CD4-positive, alpha-beta T cell treated with Interleukin-17A for 4 hours (primary cell): Measurements from ENCODE around the gene ABCC10.
"Not testable (repeated sequence)": the region's sequence is repeated elsewhere in the genome, so short reads cannot be mapped to it uniquely, and the experiment has no call there.

ENCODE experiments used
- DNase-seq: peaks from one replicate; pipeline ENCODE4 v3.0.0-alpha.2; 2020; ENCODE audit warnings: mixed read lengths

The ABCC10 gene

DNA sequence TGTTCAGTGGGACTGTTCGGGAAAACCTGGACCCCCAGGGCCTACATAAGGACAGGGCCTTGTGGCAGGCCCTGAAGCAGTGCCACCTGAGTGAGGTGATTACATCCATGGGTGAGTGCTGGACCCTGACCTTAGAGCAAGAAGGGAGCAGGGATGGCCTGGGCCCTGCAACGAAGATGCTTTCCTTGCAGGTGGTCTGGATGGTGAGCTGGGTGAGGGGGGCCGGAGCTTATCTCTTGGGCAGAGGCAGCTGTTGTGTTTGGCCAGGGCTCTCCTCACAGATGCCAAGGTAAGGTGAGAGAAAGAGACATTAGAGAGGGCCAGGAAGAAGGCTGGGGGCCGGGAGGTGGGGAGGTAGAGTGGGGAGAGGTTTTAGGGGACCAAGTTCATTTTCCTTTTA, 21.6 kb downstream of the ABCC10 start:
- no peak for DNase-seq

DNA sequence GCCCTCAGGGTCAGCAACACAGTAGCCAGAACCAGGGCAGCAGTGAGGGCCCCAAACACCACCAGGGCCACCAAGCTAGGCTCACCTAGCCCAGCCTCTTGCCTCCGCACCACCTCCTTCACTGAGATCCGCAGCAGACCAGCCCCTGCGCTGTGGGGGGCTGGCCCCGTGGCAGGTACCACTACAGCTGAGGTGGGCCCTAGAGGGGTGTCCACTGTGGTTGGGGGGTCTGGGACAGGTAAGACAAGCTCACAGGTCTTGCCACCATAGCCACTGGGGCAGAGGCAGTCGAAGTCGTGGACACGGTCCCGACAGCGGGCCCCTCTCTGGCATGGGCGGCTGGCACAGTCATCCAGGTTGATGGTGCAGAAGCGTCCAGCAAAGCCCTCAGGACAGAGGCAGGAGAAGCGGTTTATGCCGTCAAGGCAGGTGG, 23.4 kb downstream of the ABCC10 start:
- no peak for DNase-seq

DNA sequence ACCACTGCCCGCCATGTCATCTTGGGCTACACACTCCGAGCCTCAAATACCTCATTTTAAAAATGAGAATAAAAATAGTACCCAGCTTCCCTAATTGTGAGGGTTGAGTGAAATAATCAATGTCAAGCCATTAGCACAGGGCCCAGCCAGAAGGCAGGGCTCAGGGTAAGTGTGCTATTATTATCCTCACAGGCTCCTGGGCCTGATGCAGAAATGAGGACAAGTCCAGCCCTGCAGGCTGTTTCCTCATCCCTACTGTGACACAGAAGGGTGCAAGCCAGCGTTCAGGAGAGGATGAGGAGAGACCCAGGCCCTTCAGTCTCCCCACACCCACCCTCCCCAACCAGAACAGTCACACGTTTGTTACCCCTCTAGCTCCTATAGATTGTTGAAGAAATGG, 24.0 kb downstream of the ABCC10 start:
- DNase-seq = no peak

DNA sequence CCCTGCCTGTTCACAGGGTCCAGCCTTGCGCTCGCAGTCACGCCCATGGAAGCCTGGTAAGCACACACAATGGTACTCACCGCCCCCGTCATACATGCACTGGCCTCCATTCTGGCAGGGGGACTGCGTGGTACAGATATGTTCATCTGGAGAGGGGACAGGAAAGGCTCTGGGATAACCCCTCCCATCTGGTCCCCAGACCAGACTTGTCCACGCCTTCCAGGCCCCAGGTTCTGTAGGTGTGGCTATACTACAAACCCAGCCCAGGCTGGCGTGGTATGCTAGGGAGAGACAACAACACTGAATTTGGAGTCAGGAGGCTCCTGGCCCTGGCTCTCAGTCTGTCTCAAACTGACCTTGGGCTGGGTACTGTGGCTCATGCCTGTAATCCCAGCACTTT, 24.6 kb downstream of the ABCC10 start:
- DNase-seq = no peak

DNA sequence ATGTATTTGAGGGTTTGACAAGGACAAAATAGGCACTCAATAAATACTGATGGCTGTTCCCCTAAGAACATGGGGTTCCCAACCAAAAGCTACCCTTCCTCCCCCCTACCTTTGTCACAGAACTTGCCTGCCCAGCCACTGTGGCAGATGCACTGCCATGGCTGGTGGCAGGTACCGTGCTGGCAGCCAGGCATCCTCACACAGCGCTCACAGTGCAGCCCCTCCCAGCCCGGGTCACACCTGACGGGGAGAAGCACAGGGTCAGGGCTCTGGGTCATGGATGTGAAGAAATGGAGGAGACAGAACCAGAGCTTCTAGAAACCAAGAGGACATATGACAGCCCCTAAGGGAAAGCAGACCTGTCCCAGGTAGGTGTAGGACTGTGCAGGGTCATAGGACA, 25.6 kb downstream of the ABCC10 start:
- no peak for DNase-seq

DNA sequence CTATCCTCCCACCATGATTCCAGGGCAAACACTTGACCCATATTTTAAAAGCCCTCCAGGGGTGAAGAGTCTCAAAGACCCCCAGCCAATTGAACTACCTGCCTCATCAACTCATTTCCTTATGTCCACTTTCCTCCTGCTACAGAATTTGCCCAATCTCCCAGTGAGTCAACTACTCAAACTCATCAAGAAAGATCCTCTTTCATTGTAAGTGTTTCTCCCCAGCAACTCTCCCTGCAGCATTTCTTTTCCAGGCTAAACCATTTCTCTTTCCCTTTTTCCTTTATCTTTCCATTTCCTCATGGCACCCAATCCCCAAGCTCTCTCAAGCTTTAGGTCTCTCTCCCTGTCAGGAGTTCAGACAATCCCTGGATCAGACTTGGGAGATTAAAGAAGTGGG, 26.5 kb downstream of the ABCC10 start:
- no peak for DNase-seq

DNA sequence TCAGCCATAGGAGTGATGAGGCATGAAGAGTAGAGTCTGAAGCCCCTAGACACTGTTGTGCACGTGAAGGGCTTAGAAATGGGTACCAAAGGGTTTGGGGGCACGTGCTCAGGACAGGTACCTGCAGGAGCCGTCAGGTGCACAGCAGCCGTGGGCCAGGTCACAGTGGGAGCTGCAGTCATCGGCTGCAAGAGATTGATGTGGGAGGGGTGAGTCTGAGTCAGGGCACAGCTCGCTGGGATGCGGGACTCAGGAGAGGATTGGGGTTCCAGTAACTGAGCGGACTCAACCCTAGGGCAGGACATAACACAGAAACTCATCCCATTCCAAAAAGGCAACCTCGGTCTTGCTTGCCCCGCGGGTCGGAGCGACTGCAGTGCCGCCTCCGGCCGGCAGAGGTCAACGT, 27.0 kb downstream of the ABCC10 start:
- peak; percentile 77 for DNase-seq

DNA sequence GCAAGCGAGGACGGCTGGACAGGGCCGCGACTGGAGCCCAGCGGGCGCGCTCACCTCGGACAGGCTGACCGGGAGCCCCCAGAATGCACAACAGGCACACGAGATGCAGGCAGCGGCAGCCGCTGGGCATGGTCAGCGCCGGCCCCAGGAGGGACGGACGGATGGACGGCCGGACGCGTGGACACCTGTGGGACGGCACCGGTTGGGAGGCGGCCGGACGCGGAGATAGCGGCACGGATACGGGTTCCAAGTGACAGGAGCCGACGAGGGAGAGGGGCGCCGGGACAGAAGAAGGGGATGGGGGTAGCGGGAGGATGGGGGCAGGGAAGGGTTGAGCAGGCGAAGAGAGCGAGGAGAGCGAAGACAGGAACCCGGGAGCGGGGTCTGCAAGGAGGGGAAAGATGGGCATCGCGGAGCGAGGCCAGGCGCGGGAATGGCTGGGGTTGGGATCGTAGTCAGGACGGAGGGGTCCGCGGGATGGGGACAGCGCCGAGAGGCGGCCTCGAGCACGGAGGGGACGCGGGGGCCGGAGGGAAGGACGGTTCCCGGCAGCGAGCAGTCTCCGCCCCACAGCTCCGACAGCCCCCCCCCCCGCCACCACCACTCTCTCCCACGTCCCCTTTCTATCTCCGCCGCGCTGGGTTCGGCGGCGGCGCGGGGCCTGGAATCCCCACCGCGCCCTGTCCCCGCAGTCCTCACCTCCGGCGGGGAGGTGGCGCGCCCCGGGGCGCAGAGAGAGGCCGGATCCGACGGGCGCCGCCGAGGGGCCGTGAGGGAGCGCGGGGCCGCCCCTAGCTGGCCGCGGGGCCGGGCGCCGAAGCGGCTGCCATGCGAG, 27.6 kb downstream of the ABCC10 start:
- peak; percentile 56 for DNase-seq

DNA sequence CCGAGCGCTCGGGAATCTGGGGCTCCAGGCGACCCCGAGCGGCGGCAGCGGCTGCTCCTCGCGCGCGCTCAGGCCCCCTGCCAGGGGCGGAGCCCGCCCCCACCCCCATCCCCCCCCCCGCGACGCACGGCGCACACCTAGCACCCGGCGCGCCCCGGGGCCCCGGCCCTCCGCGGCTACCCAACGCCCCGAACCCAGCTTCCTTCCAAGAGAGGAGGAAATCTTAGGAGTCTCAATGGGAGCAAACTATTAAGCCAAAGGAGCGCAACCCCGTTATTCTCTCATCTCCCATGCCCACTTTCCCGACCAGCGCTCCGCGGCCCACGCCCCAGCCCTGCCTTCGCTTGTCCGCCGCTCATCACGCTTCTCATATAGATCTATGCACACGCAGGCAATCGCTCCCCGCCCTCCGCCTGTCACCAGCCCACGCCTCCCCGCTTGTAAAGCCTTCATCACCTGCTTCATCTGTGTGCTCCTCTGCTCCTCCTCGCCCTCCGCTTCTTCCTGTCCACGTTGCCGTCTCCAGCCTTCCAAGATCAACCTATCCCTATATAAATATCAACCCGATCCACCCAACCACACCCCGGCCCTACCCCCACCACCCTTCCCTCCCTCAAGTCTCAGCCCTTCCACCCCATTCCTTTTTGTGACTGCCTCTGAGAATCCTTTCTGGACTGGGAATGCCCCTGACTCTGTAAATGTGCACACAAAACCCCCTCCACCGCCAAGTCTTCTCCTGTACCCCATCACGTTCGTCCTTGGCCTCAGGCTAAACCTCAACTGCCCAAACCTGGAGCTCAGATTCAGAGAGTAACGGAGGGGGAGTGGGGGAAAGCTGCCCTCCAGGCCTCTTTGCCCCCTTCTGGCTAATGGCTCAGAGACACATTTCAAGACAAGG, 28.4 kb downstream of the ABCC10 start, which contains the start of gene DLK2:
Gene DLK2, minus strand, starts transcription at position 18 of the 898 bp plus-strand sequence. CDS start 723 bp downstream, outside the sequence.
- DNase-seq = peak; percentile 76

DNA sequence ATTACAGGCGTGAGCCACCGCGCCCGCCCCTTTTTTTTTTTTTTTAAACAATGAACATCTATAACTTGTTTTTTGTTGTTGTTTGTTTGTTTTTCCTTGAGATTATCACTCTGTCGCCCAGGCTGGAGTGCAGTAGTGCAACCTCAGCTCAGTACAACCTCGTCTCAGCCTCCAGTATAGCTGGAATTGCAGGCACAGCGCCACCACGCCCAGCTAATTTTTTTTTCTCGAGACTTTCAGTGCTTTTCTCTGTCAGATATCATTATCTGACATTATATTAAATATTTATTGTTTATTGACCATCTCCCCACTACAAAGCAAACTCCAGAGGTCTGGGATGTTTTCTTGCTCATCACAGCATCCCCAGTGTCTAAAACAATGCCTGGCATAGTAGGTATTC, 30.3 kb downstream of the ABCC10 start:
- DNase-seq = no peak

DNA sequence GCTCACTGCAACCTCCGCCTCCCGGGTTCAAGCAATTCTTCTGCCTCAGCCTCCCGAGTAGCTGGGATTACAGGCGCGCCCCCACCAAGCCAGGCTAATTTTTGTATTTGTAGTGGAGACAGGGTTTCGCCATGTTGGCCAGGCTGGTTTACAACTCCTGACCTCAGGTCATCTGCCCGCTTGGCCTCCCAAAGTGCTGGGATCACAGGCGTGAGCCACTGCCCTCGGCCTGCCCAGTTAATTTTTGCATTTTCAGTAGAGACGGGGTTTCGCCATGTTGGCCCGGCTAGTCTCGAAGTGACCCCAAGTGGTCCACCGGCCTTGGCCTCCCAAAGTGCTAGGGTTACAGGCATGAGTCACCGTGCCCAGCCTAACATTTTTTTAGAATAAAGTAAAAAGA, 30.8 kb downstream of the ABCC10 start:
- not testable (repeated sequence) for DNase-seq

DNA sequence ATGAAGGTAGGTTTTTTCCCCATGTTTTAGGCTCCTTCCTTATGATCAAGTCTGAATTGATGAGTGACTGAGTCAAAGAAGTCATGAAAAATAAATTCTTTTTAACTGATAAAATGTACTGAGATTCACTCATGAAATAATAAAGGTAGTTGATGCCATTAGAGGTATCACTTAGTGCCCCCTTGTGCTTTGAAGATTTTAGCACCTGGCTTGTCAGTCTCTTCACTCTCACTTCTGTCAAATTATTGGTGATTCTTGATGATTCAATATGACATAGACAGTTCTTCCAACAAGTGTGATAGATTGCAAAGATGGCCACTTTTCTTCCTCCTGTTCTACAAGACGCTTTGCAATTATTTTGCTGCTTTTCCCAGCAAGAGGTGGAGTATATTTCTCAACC, 32.2 kb downstream of the ABCC10 start:
- no peak for DNase-seq

DNA sequence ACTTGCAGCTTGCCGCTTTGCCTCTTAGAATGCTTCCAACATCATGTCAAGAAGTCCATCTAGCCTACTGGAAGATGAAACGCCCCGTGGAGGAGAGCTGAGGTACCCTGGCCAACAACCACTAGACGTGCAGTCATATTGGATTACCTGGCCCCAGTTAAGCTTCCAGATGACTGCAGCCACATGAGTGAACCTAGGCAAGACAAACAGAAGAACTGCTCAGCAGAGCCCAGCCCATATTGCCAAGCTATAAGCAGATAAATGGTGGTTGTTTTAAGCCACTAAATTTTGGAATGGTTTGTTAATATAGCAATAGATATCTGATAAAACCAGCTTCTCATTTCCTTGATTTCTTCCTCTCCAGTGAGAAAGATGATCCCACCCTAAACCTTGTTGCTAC, 32.7 kb downstream of the ABCC10 start:
- DNase-seq = no peak

DNA sequence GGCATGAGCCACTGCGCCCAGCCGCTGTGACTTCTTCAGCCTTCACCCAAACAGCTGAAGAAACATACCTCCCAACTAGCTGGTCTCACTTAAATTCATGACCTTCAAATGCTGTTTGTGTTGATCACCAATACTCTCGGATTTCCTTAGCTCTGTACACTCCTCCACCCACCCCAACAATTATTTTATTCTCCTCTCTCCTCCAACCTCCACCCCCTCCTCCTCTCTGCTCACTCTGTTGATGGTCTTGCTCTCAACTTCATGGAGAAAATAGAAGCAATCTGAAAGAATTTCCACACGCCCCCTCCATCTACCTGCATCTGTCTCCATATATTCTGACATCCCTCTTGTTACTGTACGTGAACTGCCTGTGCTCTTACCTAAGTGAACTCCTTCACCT, 34.6 kb downstream of the ABCC10 start:
- no peak for DNase-seq

DNA sequence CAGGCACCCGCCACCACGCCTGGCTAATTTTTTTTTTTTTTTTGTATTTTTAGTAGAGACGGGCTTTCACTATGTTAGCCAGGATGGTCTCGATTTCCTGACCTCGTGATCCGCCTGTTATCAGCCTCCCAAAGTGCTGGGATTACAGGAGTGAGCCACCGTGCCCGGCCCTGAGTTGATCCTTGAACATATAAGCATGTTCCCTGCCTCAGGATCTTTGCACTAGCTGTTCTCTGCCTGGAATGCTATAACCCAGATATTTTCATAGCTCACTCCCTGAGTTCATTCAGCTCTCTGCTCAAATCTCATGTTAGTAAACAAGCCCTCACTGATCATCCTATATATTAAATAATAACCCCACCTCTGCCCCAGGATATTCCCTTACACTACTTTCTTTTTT, 37.0 kb downstream of the ABCC10 start:
- DNase-seq = no peak

DNA sequence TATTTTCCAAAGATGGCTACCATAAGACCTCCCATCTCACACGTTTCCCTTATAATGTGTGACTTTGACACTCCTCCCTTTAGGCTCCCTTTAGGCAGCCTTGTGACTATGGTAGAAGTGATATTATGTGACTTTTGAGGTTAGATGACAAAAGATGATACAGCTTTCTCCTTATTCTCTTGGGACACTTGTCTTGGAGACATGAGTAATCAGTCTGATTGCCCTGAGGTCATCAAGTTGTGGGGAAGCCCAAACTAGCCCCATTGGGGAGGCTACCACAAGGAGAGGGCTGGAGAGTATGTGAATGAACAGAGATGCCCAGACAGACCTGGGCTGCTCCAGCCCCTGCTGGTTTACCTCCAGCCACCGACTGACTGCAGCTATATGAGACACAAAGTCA, 38.6 kb downstream of the ABCC10 start:
- no peak for DNase-seq

DNA sequence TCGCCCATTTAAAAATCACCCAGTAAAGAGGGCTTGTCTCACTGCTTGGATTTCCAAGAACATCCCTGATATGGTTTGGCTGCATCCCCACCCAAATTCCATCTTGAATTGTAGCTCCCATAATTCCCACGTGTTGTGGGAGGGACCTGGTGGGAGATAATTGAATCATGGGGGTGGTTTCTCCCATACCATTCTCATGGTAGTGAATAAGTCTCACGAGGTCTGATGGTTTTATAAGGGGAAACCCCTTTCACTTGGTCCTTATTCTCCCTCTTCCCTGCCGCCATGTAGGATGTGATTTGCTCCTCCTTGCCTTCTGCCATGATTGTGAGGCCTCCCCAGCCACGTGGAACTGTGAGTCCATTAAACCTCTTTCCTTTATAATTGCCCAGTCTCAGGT, 39.9 kb downstream of the ABCC10 start:
- DNase-seq = not testable (repeated sequence)

DNA sequence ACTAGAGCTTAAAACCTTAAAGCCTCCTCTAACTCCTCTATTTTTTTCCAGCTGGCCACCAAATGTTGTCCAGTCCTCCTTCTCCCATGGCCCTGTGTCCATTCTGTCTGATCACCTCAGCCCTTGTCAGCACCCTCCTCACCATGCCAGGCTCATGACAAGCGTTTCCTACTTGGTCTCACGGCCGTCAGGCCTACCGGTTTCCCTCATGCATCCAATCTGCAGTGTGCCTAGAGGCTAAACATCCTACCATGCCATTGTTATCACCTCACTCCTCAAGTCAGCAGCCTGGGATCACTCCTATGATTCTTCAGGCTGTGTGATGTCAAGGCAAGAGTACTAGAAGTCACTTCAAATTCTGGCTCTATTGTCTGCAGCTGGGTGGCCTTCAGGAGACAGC, 40.4 kb downstream of the ABCC10 start:
- no peak for DNase-seq

DNA sequence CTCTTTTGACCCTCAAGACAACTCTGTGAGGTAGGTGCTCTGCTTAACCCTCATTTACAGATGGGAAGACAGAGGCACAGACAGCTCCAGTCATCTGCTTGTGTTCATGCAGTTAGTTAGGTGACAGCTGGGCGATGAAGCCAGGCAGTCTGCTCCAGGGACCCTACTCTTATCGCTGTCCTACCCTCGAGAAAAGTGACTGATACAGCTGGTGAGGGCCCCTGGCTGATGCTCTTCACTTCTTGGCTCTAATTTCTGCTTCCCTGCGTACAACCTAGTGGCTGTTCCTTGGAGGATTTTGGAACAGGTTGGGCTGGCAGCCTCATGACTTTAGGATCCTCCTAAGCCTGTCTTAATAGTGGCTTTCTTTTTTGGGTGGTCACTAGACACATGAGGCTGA, 40.9 kb downstream of the ABCC10 start:
- no peak for DNase-seq

DNA sequence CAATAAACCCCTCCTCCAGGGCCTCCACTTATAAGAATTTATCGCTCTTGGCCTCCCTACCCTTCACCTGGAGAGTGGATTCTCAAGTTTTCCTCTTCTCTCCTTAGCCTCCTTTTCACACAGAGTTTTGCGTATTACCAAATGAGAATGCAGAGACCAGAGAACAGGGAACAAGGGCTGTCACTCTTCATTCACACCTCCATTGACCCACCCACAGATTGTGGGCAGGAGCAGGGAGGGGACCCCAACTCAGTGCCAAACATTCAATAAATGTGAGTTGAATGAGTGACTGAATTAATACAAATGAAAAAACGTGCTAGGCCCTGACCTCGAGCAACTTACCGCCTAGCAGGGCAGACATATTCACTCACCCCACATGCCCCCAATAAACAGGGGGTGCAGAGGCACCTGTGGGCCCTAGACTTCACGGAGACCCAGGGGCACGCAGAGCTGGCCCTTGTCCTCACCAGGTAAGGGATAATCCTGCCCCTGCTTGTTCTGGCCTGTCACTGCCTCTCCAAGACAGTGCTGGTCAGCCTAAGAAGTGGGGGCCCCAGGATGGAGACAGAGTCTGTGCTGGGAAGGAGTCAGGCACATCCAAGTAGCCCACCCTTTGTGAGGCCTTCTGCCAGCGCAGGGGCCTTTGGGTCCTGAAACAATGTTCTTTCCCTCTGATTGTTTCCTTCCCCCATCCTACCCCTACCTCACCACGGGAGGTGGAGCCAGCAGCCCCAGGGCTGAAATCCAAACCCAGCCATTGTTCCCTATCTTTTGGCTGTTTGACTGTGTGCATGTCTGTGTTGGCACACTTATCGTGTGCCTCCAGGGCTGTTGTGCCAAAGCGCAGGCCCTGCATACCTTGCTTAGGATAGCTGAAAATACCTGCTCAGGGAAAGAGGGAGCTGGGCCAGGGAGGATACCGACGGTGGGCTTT, 41.7 kb downstream of the ABCC10 start:
- no peak for DNase-seq

DNA sequence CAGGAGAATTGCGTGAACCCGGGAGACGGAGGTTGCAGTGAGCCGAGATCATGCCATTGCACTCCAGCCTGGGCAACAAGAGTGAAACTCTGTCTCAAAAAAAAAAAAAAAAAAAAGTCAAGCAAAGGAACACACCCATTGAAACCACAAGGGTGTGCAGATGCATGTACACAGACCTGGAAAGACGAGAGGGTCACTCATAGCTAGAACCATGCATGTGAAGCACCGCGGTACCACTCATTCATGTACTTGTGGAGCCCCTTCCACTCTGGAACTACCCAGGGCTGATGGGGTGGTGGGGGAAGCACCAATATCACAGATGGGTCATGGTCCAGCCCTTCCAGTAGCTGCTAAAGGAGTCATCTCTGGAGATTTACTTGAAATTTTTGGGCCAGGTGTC, 42.6 kb downstream of the ABCC10 start:
- DNase-seq = no peak

DNA sequence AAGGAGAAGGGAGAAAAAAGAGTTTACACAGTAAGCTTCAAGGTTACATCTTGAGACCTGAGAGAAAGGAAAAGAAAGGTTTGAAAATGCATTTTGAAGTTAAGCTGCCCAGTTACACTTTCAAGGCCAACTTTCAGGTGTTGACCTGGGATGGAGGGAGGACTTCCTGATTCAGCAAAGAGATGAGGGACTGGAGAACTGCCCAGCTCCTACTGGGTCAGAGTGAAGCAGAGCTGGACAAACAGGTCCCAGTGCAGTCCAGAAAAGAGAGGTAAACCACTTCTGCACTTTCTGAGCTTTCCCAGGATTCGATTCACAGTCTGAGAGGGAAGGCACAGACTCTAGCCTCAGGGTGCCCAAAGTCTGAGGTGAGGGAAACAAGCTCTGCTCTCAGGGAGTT, 44.1 kb downstream of the ABCC10 start:
- DNase-seq = no peak

DNA sequence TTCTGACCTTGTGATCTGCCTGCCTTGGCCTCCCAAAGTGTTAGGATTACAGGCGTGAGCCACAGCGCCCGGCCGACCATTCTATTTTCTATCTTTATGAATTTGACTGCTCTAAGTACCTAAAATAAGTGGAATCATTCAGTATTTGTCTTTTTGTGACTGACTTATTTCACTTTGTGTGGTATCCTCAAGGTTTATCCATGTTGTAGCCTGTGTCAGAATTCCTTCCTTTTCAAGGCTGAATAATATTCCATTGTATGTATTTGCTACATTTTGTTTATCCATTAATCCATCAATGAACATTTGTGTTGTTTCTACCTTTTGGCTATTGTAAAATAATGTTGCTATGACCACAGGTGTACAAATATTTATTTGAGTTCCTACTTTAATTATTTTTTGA, 45.2 kb downstream of the ABCC10 start:
- no peak for DNase-seq
